ENCODE measurements around the gene MCRIP2.

DNA sequence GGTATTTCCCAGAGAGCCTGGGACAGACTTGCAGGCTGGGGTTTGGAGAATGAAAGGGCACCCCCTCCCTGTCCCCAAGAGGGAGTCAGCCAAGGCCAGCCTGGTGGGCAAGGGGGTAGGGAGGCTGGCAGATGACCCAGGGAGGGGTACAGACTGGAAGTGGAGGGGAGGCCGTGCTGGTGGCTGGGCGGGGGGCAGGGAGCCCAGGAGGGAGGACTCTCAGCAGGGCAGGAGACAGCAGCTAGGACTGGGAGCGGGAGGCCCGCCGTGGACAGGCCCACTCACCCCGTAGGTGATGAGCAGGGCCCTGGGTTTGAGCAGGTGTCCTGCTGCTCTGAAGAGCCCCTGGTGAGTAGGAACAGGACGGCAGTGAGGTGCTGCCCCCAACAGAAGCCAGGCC is 6.6 kb upstream of the MCRIP2 start:
- TF ChIP-seq POLR2A (IDR thresholded peaks at IDR 0.05; ENCODE audit: low read depth, low read length): no peak
- no peak for TF ChIP-seq TAF1 (IDR thresholded peaks at IDR 0.05; ENCODE audit: low read depth, low read length)
- TF ChIP-seq SPI1 (IDR thresholded peaks at IDR 0.05; ENCODE audit: low read depth, low read length): no peak
- no peak for TF ChIP-seq POLR2AphosphoS5 (IDR thresholded peaks at IDR 0.05; ENCODE audit: low read depth, low read length)
- no peak for TF ChIP-seq POU2F2 (IDR thresholded peaks at IDR 0.05; ENCODE audit: low read depth, low read length)
